Measurements from ENCODE around the gene NOX4.
"Not testable (repeated sequence)": the region's sequence is repeated elsewhere in the genome, so short reads cannot be mapped to it uniquely, and the experiment has no call there.

GRCh38 chr11:89369356-89369755, 121.8 kb downstream of the NOX4 start:
- not testable (repeated sequence) for TF ChIP-seq ZNF232 (CRISPR knock-in tag; IDR thresholded peaks at IDR 0.05); MAX (CRISPR knock-in tag; IDR thresholded peaks at IDR 0.05); SP1 (CRISPR knock-in tag; conservative IDR thresholded peaks at IDR 0.05); CREM (CRISPR knock-in tag; IDR thresholded peaks at IDR 0.05); ZBTB43 (CRISPR knock-in tag; IDR thresholded peaks at IDR 0.05); CTCF (IDR thresholded peaks at IDR 0.05); ZNF671 (CRISPR knock-in tag; IDR thresholded peaks at IDR 0.05); PREB (CRISPR knock-in tag; IDR thresholded peaks at IDR 0.05; ENCODE audit: borderline replicate concordance); HMGXB4 (CRISPR knock-in tag; IDR thresholded peaks at IDR 0.05); ZBTB21 (CRISPR knock-in tag; IDR thresholded peaks at IDR 0.05; ENCODE audit: borderline replicate concordance); ELF4 (CRISPR knock-in tag; IDR thresholded peaks at IDR 0.05; ENCODE audit: low read depth)
- TF ChIP-seq, protein P1, sequence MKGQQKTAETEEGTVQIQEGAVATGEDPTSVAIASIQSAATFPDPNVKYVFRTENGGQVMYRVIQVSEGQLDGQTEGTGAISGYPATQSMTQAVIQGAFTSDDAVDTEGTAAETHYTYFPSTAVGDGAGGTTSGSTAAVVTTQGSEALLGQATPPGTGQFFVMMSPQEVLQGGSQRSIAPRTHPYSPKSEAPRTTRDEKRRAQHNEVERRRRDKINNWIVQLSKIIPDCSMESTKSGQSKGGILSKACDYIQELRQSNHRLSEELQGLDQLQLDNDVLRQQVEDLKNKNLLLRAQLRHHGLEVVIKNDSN (CRISPR knock-in tag; IDR thresholded peaks at IDR 0.05): not testable (repeated sequence)
- TF ChIP-seq, protein P2, sequence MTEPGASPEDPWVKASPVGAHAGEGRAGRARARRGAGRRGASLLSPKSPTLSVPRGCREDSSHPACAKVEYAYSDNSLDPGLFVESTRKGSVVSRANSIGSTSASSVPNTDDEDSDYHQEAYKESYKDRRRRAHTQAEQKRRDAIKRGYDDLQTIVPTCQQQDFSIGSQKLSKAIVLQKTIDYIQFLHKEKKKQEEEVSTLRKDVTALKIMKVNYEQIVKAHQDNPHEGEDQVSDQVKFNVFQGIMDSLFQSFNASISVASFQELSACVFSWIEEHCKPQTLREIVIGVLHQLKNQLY (CRISPR knock-in tag; IDR thresholded peaks at IDR 0.05): not testable (repeated sequence)
